ENCODE data around the gene ABTB2.

The ABTB2 gene

GRCh38 chr11:34165786-34166555 is 191.8 kb downstream of the ABTB2 start:
- peak in 1 of 2 donors; percentile 12 for DNase-seq (ENCODE audit: low read depth in 2 of 2)
- TF ChIP-seq CTCF (IDR thresholded peaks at IDR 0.05; ENCODE audit: low read depth, low read length) = no peak
- no peak overlapping the region for H3K4me3 ChIP-seq (replicated peaks in 1 of 2; ENCODE audit: low read depth in 2 of 2, low read length in 2 of 2)

GRCh38 chr11:34165121-34165520 is 192.7 kb downstream of the ABTB2 start:
- no peak for TF ChIP-seq CTCF (IDR thresholded peaks at IDR 0.05; ENCODE audit: low read depth, low read length)
- DNase-seq (ENCODE audit: low read depth in 2 of 2) = no peak
- H3K4me3 ChIP-seq (replicated peaks in 1 of 2; ENCODE audit: low read depth in 2 of 2, low read length in 2 of 2) = no peak overlapping the region

- H3K4me3 ChIP-seq (replicated peaks in 1 of 2; ENCODE audit: low read depth in 2 of 2, low read length in 2 of 2) = no peak overlapping the region
- DNase-seq (ENCODE audit: low read depth in 2 of 2) = no peak
- TF ChIP-seq CTCF (IDR thresholded peaks at IDR 0.05; ENCODE audit: low read depth, low read length) = no peak
Measured at GRCh38 chr11:34162856-34163255, 195.0 kb downstream of the ABTB2 start.

GRCh38 chr11:34162493-34162820 is 195.4 kb downstream of the ABTB2 start:
- no peak for TF ChIP-seq CTCF (IDR thresholded peaks at IDR 0.05; ENCODE audit: low read depth, low read length)
- no peak for DNase-seq (ENCODE audit: low read depth in 2 of 2)
- H3K4me3 ChIP-seq (replicated peaks in 1 of 2; ENCODE audit: low read depth in 2 of 2, low read length in 2 of 2) = no peak overlapping the region

GRCh38 chr11:34161812-34162492 is 195.9 kb downstream of the ABTB2 start:
- TF ChIP-seq CTCF (IDR thresholded peaks at IDR 0.05; ENCODE audit: low read depth, low read length) = no peak
- DNase-seq (ENCODE audit: low read depth in 2 of 2) = peak in 1 of 2 donors; percentile 18
- no peak overlapping the region for H3K4me3 ChIP-seq (replicated peaks in 1 of 2; ENCODE audit: low read depth in 2 of 2, low read length in 2 of 2)

- H3K4me3 ChIP-seq (replicated peaks in 1 of 2; ENCODE audit: low read depth in 2 of 2, low read length in 2 of 2) = no peak overlapping the region
- DNase-seq (ENCODE audit: low read depth in 2 of 2) = no peak
- TF ChIP-seq CTCF (IDR thresholded peaks at IDR 0.05; ENCODE audit: low read depth, low read length) = no peak
Measured at GRCh38 chr11:34161361-34161760, 196.4 kb downstream of the ABTB2 start.
